Measurements from ENCODE around the gene ASIC4. TPM values are rescaled to one million over a fixed set of nuclear protein-coding genes. Genes with fewer than 3 reads are reported as not detected.
A peak's percentile ranks its signal among the peaks of the same experiment; 100 is the strongest.

ASIC4 gene
- total RNA-seq, 1 experiment from 2014 or later = 0.79 TPM

GRCh38 chr2:219544567-219544966 lies 30.3 kb downstream of the ASIC4 start:
- DNase-seq (ENCODE audit: low spot score) (no peak), ATAC-seq (no peak)
- POLR2A ChIA-PET = interaction anchor here (0.9 to 2.6 kb wide), 3 partner anchors 8 to 53 kb away, joined by 3 to 15 read pairs (median 15); partner anchors contain the start of genes GMPPA and STK11IP
- Mint-ChIP-seq H3K9me3 (no peaks in the 10 kb centered on the region), H3K4me3 (peak overlapping the region; percentile 83), H3K27ac (no peak overlapping the region), H3K36me3 (peaks cover 24% of the 10 kb centered on the region), H3K27me3 (ENCODE audit: low read depth) (peaks cover 35% of the 10 kb centered on the region), H3K4me1 (peaks cover 17% of the 10 kb centered on the region)
- TF ChIP-seq GABPB1 (CRISPR knock-in tag; IDR thresholded peaks at IDR 0.05) (peak; percentile 0; the same call in 1 of the 2 replicates), USF1 (CRISPR knock-in tag; IDR thresholded peaks at IDR 0.05) (no peak)
- CTCF ChIA-PET = interaction anchor here (1.1 to 41.3 kb wide), 10 partner anchors 8 to 128 kb away, joined by 3 to 2316 read pairs (median 5); partner anchors contain the start of genes GMPPA and SLC4A3

GRCh38 chr2:219545295-219545942 lies 31.1 kb downstream of the ASIC4 start:
- H3K9me3 Mint-ChIP-seq = no peaks in the 10 kb centered on the region
- ChIA-PET CTCF (interaction anchor here (0.7 to 41.3 kb wide), 4 partner anchors 15 to 61 kb away, joined by 3 to 2316 read pairs (median 6); partner anchors contain the start of gene GMPPA), POLR2A (no interaction called here)
- H3K4me1 Mint-ChIP-seq = peaks cover 17% of the 10 kb centered on the region
- peaks cover 21% of the 10 kb centered on the region for H3K36me3 Mint-ChIP-seq
- no peak overlapping the region for H3K27ac Mint-ChIP-seq
- peaks cover 36% of the 10 kb centered on the region for H3K27me3 Mint-ChIP-seq (ENCODE audit: low read depth)
- no peak for ATAC-seq
- TF ChIP-seq STAT6 (CRISPR knock-in tag; conservative IDR thresholded peaks at IDR 0.05; ENCODE audit: low read depth) (no peak), FOXJ3 (CRISPR knock-in tag; IDR thresholded peaks at IDR 0.05; ENCODE audit: borderline replicate concordance) (no peak), KAT7 (CRISPR knock-in tag; IDR thresholded peaks at IDR 0.05; ENCODE audit: borderline replicate concordance) (no peak), ZNF281 (CRISPR knock-in tag; IDR thresholded peaks at IDR 0.05) (no peak), ERG (CRISPR knock-in tag; IDR thresholded peaks at IDR 0.05) (no peak), ZNF423 (CRISPR knock-in tag; IDR thresholded peaks at IDR 0.05) (no peak)
- H3K4me3 Mint-ChIP-seq = peak overlapping the region; percentile 83
- DNase-seq (ENCODE audit: low spot score) = no peak

- ATAC-seq = no peak
- no peak for DNase-seq (ENCODE audit: low spot score)
- Mint-ChIP-seq H3K27ac (no peak overlapping the region), H3K4me1 (peaks cover 20% of the 10 kb centered on the region), H3K9me3 (no peaks in the 10 kb centered on the region), H3K36me3 (peaks cover 16% of the 10 kb centered on the region), H3K27me3 (ENCODE audit: low read depth) (peaks cover 40% of the 10 kb centered on the region), H3K4me3 (no peak overlapping the region)
- POLR2A ChIA-PET = no interaction called here
- CTCF ChIA-PET = interaction anchor here (0.7 to 41.3 kb wide), 2 partner anchors 15 to 61 kb away, joined by 5 to 2316 read pairs; partner anchors contain the start of gene GMPPA
- TF ChIP-seq ERG (CRISPR knock-in tag; IDR thresholded peaks at IDR 0.05) = no peak
- TF ChIP-seq TEAD1 (CRISPR knock-in tag; IDR thresholded peaks at IDR 0.05) = no peak
- no peak for TF ChIP-seq AFF4 (CRISPR knock-in tag; IDR thresholded peaks at IDR 0.05; ENCODE audit: borderline replicate concordance)
- TF ChIP-seq USF1 (CRISPR knock-in tag; IDR thresholded peaks at IDR 0.05) = no peak
- TF ChIP-seq NFATC4 (CRISPR knock-in tag; IDR thresholded peaks at IDR 0.05) = no peak
- TF ChIP-seq ZNF317 (CRISPR knock-in tag; IDR thresholded peaks at IDR 0.05; ENCODE audit: borderline replicate concordance, low read depth) = no peak
- no peak for TF ChIP-seq HMGA2 (CRISPR knock-in tag; IDR thresholded peaks at IDR 0.05)
- no peak for TF ChIP-seq ZNF219 (CRISPR knock-in tag; IDR thresholded peaks at IDR 0.05; ENCODE audit: borderline replicate concordance)
- TF ChIP-seq ZNF423 (CRISPR knock-in tag; IDR thresholded peaks at IDR 0.05) = no peak
- no peak for TF ChIP-seq ZNF138 (CRISPR knock-in tag; conservative IDR thresholded peaks at IDR 0.05)
- no peak for TF ChIP-seq TEAD4 (CRISPR knock-in tag; IDR thresholded peaks at IDR 0.05)
Measured at GRCh38 chr2:219545943-219546352, 31.7 kb downstream of the ASIC4 start.

Measured in WTC11 (cell line).